ENCODE measurements around the gene IL3.

The IL3 gene

GRCh38 chr5:132052520-132052919 is 7.9 kb upstream of the IL3 start:
- Histone ChIP-seq H3K27me3 (ENCODE audit: low read depth, low read length) (no peaks in the 10 kb centered on the region), H3K9me3 (ENCODE audit: control insufficient read depth in 1 of 2, low read length in 2 of 2) (no peaks in the 10 kb centered on the region), H3K4me1 (ENCODE audit: control insufficient read depth in 1 of 2, insufficient read depth in 2 of 2, low read length in 2 of 2) (no peaks in the 10 kb centered on the region), H3K4me3 (ENCODE audit: low read depth in 1 of 2, low read length in 2 of 2) (no peak overlapping the region), H3K36me3 (ENCODE audit: control insufficient read depth in 1 of 2, insufficient read depth in 2 of 2, low read length in 2 of 2) (no peaks in the 10 kb centered on the region), H3K27ac (ENCODE audit: low read length) (no peak overlapping the region)

GRCh38 chr5:132053483-132053882 is 7.0 kb upstream of the IL3 start:
- Histone ChIP-seq H3K27ac (ENCODE audit: low read length) (no peak overlapping the region), H3K36me3 (ENCODE audit: control insufficient read depth in 1 of 2, insufficient read depth in 2 of 2, low read length in 2 of 2) (no peaks in the 10 kb centered on the region), H3K4me1 (ENCODE audit: control insufficient read depth in 1 of 2, insufficient read depth in 2 of 2, low read length in 2 of 2) (no peaks in the 10 kb centered on the region), H3K9me3 (ENCODE audit: control insufficient read depth in 1 of 2, low read length in 2 of 2) (no peaks in the 10 kb centered on the region), H3K4me3 (ENCODE audit: low read depth in 1 of 2, low read length in 2 of 2) (no peak overlapping the region), H3K27me3 (ENCODE audit: low read depth, low read length) (no peaks in the 10 kb centered on the region)

DNA sequence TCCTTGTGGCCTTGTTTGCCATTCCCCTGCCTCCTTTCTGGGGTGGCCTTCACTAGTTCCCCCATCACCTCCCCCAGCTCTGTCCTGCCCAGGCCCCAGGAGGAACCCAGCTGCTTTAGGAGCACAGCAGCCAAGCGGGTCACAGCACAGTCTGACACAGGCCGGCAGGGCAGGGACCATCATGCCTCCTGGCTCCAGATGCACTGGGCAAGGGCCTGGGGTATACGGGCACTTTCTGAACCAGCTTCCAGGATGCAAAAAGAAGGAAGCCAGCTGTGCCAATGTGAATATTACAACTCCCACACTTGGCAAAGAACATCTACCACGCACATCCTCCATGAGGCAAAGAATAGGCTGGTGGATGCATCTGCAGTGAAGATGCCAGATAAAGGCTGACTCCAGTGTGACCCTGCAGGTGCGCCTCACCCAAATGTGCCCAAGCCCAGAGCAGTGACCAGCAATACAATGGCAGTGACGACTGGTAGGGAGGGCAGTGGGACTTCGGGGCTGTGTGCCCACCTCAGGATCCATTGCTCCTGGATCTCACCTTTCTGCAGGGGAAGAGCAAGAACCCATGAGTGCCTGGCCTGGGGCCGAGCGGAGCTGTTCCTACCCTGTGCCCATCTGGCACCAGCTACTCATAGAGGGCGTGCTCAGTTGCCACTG is 6.3 kb upstream of the IL3 start:
- H3K27ac ChIP-seq (ENCODE audit: low read length): no peak overlapping the region
- no peak overlapping the region for H3K4me3 ChIP-seq (ENCODE audit: low read depth in 1 of 2, low read length in 2 of 2)
- H3K27me3 ChIP-seq (ENCODE audit: low read depth, low read length): no peaks in the 10 kb centered on the region
- H3K9me3 ChIP-seq (ENCODE audit: control insufficient read depth in 1 of 2, low read length in 2 of 2): no peaks in the 10 kb centered on the region
- no peaks in the 10 kb centered on the region for H3K4me1 ChIP-seq (ENCODE audit: control insufficient read depth in 1 of 2, insufficient read depth in 2 of 2, low read length in 2 of 2)
- no peaks in the 10 kb centered on the region for H3K36me3 ChIP-seq (ENCODE audit: control insufficient read depth in 1 of 2, insufficient read depth in 2 of 2, low read length in 2 of 2)

DNA sequence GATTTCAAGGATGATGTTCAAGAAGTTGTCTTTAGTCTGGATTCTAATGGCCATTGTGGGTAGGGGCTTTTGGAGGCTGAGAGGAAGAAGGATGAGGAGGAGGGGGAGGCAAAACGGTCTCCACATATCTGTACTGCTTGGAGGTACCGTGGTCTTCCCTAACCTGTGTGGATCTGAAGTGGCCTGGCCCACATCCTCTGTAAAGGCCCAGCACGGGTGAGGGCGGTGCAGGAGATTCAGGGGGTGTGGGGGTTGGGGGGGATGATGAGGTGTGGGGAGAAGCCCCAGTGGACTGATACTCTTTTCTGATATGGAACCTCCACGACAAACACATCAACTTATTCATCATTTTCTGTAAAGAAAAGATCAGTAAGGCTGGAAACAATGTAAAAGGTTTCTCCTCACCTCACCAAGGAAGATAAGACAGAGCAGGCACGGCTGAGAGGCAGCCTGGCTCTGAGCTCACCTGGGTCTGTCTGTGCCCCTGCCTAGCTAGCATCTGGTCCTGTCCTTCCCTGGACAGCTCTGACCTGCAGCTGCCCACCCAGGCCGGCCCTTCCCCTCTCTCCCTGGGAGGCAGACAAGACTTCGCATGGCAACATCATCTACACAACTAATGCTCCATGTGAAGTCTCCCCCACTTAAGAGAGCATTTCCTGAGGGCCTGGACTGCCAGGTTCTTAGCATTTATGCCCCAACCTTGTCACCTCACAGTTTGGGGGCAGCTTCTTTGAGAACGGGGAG is 5.6 kb upstream of the IL3 start:
- H3K4me1 ChIP-seq (ENCODE audit: control insufficient read depth in 1 of 2, insufficient read depth in 2 of 2, low read length in 2 of 2): no peaks in the 10 kb centered on the region
- H3K4me3 ChIP-seq (ENCODE audit: low read depth in 1 of 2, low read length in 2 of 2): no peak overlapping the region
- H3K27ac ChIP-seq (ENCODE audit: low read length): no peak overlapping the region
- H3K9me3 ChIP-seq (ENCODE audit: control insufficient read depth in 1 of 2, low read length in 2 of 2): no peaks in the 10 kb centered on the region
- H3K27me3 ChIP-seq (ENCODE audit: low read depth, low read length): no peaks in the 10 kb centered on the region
- no peaks in the 10 kb centered on the region for H3K36me3 ChIP-seq (ENCODE audit: control insufficient read depth in 1 of 2, insufficient read depth in 2 of 2, low read length in 2 of 2)

GRCh38 chr5:132055441-132055807 is 5.0 kb upstream of the IL3 start:
- Histone ChIP-seq H3K9me3 (ENCODE audit: control insufficient read depth in 1 of 2, low read length in 2 of 2) (no peaks in the 10 kb centered on the region), H3K4me3 (ENCODE audit: low read depth in 1 of 2, low read length in 2 of 2) (no peak overlapping the region), H3K36me3 (ENCODE audit: control insufficient read depth in 1 of 2, insufficient read depth in 2 of 2, low read length in 2 of 2) (no peaks in the 10 kb centered on the region), H3K4me1 (ENCODE audit: control insufficient read depth in 1 of 2, insufficient read depth in 2 of 2, low read length in 2 of 2) (no peaks in the 10 kb centered on the region), H3K27ac (ENCODE audit: low read length) (no peak overlapping the region), H3K27me3 (ENCODE audit: low read depth, low read length) (no peaks in the 10 kb centered on the region)

- no peak overlapping the region for H3K27ac ChIP-seq (ENCODE audit: low read length)
- no peaks in the 10 kb centered on the region for H3K4me1 ChIP-seq (ENCODE audit: control insufficient read depth in 1 of 2, insufficient read depth in 2 of 2, low read length in 2 of 2)
- no peaks in the 10 kb centered on the region for H3K27me3 ChIP-seq (ENCODE audit: low read depth, low read length)
- no peaks in the 10 kb centered on the region for H3K36me3 ChIP-seq (ENCODE audit: control insufficient read depth in 1 of 2, insufficient read depth in 2 of 2, low read length in 2 of 2)
- no peaks in the 10 kb centered on the region for H3K9me3 ChIP-seq (ENCODE audit: control insufficient read depth in 1 of 2, low read length in 2 of 2)
- H3K4me3 ChIP-seq (ENCODE audit: low read depth in 1 of 2, low read length in 2 of 2): no peak overlapping the region
These were observed 4.4 kb upstream of the IL3 start for GRCh38 chr5:132055808-132056609.

GRCh38 chr5:132056610-132057497 is 3.6 kb upstream of the IL3 start:
- H3K4me3 ChIP-seq (ENCODE audit: low read depth in 1 of 2, low read length in 2 of 2): no peak overlapping the region
- H3K27me3 ChIP-seq (ENCODE audit: low read depth, low read length): no peaks in the 10 kb centered on the region
- no peaks in the 10 kb centered on the region for H3K4me1 ChIP-seq (ENCODE audit: control insufficient read depth in 1 of 2, insufficient read depth in 2 of 2, low read length in 2 of 2)
- H3K9me3 ChIP-seq (ENCODE audit: control insufficient read depth in 1 of 2, low read length in 2 of 2): no peaks in the 10 kb centered on the region
- H3K27ac ChIP-seq (ENCODE audit: low read length): no peak overlapping the region
- H3K36me3 ChIP-seq (ENCODE audit: control insufficient read depth in 1 of 2, insufficient read depth in 2 of 2, low read length in 2 of 2): no peaks in the 10 kb centered on the region

DNA sequence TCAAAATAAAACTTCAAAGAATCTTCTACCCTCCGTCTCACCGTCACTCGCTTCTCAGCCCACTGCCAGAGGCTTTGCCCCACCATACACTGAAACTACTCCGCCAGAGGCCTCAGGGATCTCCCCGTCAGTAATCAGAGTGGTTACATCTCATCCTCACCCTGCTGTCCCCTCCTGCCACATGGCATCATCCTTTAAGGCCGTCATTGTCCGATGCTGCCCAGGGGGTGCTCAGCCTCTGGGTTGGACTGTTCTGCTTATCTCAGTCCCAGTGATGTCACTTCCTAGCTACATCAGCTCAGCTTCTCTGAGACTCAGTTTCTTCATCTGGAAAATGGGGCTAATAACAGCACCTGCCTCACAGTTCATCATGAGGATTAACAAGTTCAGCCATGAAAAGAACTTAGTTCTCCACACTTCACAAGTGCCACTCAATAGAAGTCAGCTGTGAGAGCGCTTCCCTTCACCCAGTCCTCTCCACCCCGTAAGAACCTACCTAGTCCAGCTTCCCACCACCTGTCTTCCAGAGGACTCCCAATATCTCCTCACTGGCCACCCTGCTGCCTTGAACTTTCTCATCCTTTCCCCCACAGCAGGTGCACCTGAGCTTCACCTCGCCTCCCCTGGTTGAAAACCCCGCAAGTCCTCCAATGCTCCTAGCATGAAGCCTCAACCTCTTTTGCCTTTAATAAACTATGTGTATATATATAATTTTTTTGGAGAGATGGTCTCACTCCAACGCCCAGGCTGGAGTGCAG is 2.8 kb upstream of the IL3 start:
- Histone ChIP-seq H3K4me3 (ENCODE audit: low read depth in 1 of 2, low read length in 2 of 2) (no peak overlapping the region), H3K4me1 (ENCODE audit: control insufficient read depth in 1 of 2, insufficient read depth in 2 of 2, low read length in 2 of 2) (no peaks in the 10 kb centered on the region), H3K36me3 (ENCODE audit: control insufficient read depth in 1 of 2, insufficient read depth in 2 of 2, low read length in 2 of 2) (no peaks in the 10 kb centered on the region), H3K27me3 (ENCODE audit: low read depth, low read length) (no peaks in the 10 kb centered on the region), H3K27ac (ENCODE audit: low read length) (no peak overlapping the region), H3K9me3 (ENCODE audit: control insufficient read depth in 1 of 2, low read length in 2 of 2) (no peaks in the 10 kb centered on the region)

DNA sequence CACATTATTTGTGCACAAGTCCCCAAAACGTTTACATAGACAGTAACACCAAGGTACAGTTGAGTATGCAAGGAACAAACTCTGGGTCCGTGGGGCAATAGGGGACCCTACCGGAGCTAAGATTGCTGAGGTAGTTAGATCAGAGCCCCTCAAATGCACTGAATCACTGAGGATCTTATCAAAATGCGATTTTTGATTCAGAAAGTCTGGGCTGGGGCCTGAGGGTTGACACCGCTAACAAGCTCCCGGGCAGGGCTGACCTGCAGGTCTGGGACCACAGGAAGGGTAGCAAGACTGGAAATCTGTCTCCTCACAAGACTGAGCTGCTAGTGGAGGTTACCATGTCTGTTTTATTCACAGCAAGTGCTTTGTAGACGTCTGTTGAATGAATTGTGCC is 1.8 kb upstream of the IL3 start:
- Histone ChIP-seq H3K27ac (ENCODE audit: low read length) (no peak overlapping the region), H3K27me3 (ENCODE audit: low read depth, low read length) (no peaks in the 10 kb centered on the region), H3K36me3 (ENCODE audit: control insufficient read depth in 1 of 2, insufficient read depth in 2 of 2, low read length in 2 of 2) (no peaks in the 10 kb centered on the region), H3K4me1 (ENCODE audit: control insufficient read depth in 1 of 2, insufficient read depth in 2 of 2, low read length in 2 of 2) (no peaks in the 10 kb centered on the region), H3K4me3 (ENCODE audit: low read depth in 1 of 2, low read length in 2 of 2) (no peak overlapping the region), H3K9me3 (ENCODE audit: control insufficient read depth in 1 of 2, low read length in 2 of 2) (no peaks in the 10 kb centered on the region)

DNA sequence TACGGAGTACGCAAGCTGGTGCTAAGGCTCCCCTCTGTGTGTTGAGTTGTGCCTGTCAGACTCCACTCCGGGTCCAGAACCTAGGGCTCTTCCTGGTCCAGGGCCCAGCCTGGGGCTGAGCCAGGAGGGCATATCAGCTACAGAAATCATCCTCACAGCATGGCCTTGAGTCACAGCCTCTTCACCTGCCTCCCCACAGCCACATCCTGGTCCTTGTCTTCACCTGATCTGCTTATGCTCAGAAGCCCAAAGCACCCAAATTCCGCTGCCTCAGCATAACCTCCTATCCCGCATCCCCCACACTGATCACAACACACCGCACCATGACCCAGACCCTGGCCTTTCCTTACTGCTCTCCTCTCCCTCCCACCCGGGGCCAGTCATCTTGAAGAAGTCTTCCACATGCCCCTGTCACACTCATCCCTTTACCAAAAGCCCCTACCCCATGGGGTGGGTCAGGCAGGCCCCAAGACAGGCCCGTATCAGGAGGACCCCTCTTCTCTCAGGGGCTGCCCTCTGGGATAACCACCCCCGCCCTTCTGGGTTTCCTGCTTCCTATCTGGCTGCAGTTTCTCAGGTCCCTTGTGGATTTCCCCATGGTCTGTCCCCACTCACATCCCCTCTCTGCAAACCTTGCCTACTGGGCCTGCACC is 1.3 kb upstream of the IL3 start:
- Histone ChIP-seq H3K27ac (ENCODE audit: low read length) (no peak overlapping the region), H3K4me3 (ENCODE audit: low read depth in 1 of 2, low read length in 2 of 2) (no peak overlapping the region), H3K36me3 (ENCODE audit: control insufficient read depth in 1 of 2, insufficient read depth in 2 of 2, low read length in 2 of 2) (no peaks in the 10 kb centered on the region), H3K27me3 (ENCODE audit: low read depth, low read length) (no peaks in the 10 kb centered on the region), H3K9me3 (ENCODE audit: control insufficient read depth in 1 of 2, low read length in 2 of 2) (no peaks in the 10 kb centered on the region), H3K4me1 (ENCODE audit: control insufficient read depth in 1 of 2, insufficient read depth in 2 of 2, low read length in 2 of 2) (no peaks in the 10 kb centered on the region)

Data from muscle layer of duodenum (tissue), 2 donors.